ENCODE measurements around the gene GGTLC2.
"Not testable (repeated sequence)": the region's sequence is repeated elsewhere in the genome, so short reads cannot be mapped to it uniquely, and the experiment has no call there.

GGTLC2 gene

GRCh38 chr22:22686202-22687115 is 42.0 kb downstream of the GGTLC2 start:
- H3K9ac ChIP-seq (ENCODE audit: low read depth, low read length); H3K4me1 ChIP-seq (ENCODE audit: insufficient read depth, low read length); H3K9me3 ChIP-seq (ENCODE audit: insufficient read depth, low read depth, low read length); H3K4me3 ChIP-seq (ENCODE audit: low read length); H3K27ac ChIP-seq (ENCODE audit: low read length); H3K36me3 ChIP-seq (ENCODE audit: insufficient read depth, low read depth, low read length): not testable (repeated sequence)
- peaks cover 89% of the 10 kb centered on the region for H3K27me3 ChIP-seq (ENCODE audit: insufficient read depth, low read length)

GRCh38 chr22:22687638-22688500 is 43.5 kb downstream of the GGTLC2 start:
- Histone ChIP-seq H3K27ac (ENCODE audit: low read length) (no peak overlapping the region), H3K36me3 (ENCODE audit: insufficient read depth, low read depth, low read length) (no peaks in the 10 kb centered on the region), H3K9me3 (ENCODE audit: insufficient read depth, low read depth, low read length) (no peaks in the 10 kb centered on the region), H3K27me3 (ENCODE audit: insufficient read depth, low read length) (peaks cover 89% of the 10 kb centered on the region), H3K4me1 (ENCODE audit: insufficient read depth, low read length) (no peaks in the 10 kb centered on the region), H3K9ac (ENCODE audit: low read depth, low read length) (no peak overlapping the region), H3K4me3 (ENCODE audit: low read length) (no peak overlapping the region)

GRCh38 chr22:22689621-22690345 is 45.4 kb downstream of the GGTLC2 start:
- no peak overlapping the region for H3K27ac ChIP-seq (ENCODE audit: low read length)
- H3K9ac ChIP-seq (ENCODE audit: low read depth, low read length), result no peak overlapping the region
- H3K4me3 ChIP-seq (ENCODE audit: low read length), result no peak overlapping the region
- no peaks in the 10 kb centered on the region for H3K36me3 ChIP-seq (ENCODE audit: insufficient read depth, low read depth, low read length)
- H3K9me3 ChIP-seq (ENCODE audit: insufficient read depth, low read depth, low read length), result no peaks in the 10 kb centered on the region
- peaks cover 89% of the 10 kb centered on the region for H3K27me3 ChIP-seq (ENCODE audit: insufficient read depth, low read length)
- no peaks in the 10 kb centered on the region for H3K4me1 ChIP-seq (ENCODE audit: insufficient read depth, low read length)

DNA sequence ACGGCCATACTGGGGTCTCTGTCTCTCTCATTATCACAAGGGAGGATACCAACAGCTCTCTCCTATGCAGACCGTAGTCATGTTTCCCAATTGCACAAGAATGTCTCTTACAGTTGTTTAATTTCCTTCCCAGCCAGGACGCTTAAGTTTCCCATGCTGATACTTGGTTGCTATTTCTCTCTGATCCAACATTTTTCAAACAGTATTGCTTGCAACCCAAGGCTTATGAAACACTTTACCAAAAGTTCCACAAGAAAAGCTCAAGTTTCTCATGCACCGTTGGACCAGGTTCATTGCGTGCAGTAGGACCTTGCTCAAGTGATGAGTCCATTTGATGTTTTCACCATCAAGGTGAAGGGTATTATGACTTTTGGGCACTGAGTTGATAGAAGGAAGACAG is 46.6 kb downstream of the GGTLC2 start:
- Histone ChIP-seq H3K9ac (ENCODE audit: low read depth, low read length) (no peak overlapping the region), H3K9me3 (ENCODE audit: insufficient read depth, low read depth, low read length) (no peaks in the 10 kb centered on the region), H3K27ac (ENCODE audit: low read length) (no peak overlapping the region), H3K4me3 (ENCODE audit: low read length) (no peak overlapping the region), H3K4me1 (ENCODE audit: insufficient read depth, low read length) (no peaks in the 10 kb centered on the region), H3K27me3 (ENCODE audit: insufficient read depth, low read length) (peaks cover 93% of the 10 kb centered on the region), H3K36me3 (ENCODE audit: insufficient read depth, low read depth, low read length) (no peaks in the 10 kb centered on the region)

- Histone ChIP-seq H3K27ac (ENCODE audit: low read length) (no peak overlapping the region), H3K9ac (ENCODE audit: low read depth, low read length) (no peak overlapping the region), H3K4me1 (ENCODE audit: insufficient read depth, low read length) (no peaks in the 10 kb centered on the region), H3K9me3 (ENCODE audit: insufficient read depth, low read depth, low read length) (no peaks in the 10 kb centered on the region), H3K27me3 (ENCODE audit: insufficient read depth, low read length) (peaks cover 96% of the 10 kb centered on the region), H3K36me3 (ENCODE audit: insufficient read depth, low read depth, low read length) (no peaks in the 10 kb centered on the region), H3K4me3 (ENCODE audit: low read length) (no peak overlapping the region)
These were observed 47.6 kb downstream of the GGTLC2 start for GRCh38 chr22:22691716-22692701.

DNA sequence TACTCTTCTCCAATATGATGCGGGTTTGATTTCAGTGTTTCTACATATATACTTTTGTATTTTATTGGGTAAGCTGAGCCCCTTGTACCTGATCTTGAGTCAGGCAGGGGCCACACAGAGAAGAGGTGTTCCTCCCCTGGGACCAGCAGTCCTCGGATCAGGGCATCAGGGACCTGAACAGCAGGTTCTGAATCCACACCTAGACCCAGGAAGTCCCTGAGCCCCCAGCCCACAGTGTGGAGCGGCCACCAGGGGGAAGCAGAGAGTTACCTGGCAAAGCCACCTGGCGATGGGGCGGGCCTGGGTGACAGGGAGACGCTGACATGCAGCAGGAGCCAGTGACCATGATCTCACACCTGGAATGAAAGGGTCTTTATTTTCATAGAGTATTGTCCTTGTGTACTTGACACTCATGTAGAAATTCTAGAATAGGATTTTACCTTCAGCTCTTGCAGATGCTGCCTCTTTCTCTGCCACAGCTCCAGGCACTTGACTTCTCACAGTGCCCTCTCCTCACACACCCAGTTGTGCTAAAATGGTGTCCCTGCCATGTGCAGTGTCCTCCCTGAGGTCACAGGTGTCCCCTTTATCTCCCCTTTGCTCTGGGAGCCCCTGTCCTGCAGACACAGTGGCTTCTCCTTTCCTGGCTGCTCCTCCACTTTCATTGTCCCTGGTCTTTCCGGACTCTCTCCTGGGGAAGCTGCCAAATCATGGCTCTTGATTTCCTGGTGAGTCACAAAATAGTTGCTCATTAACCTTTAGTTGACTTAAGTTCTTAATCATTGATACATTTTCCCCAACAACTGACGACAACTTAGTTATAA is 48.5 kb downstream of the GGTLC2 start:
- H3K27me3 ChIP-seq (ENCODE audit: insufficient read depth, low read length), result peaks cover 92% of the 10 kb centered on the region
- no peak overlapping the region for H3K4me3 ChIP-seq (ENCODE audit: low read length)
- H3K9ac ChIP-seq (ENCODE audit: low read depth, low read length), result no peak overlapping the region
- no peaks in the 10 kb centered on the region for H3K9me3 ChIP-seq (ENCODE audit: insufficient read depth, low read depth, low read length)
- H3K4me1 ChIP-seq (ENCODE audit: insufficient read depth, low read length), result no peaks in the 10 kb centered on the region
- H3K27ac ChIP-seq (ENCODE audit: low read length), result no peak overlapping the region
- no peaks in the 10 kb centered on the region for H3K36me3 ChIP-seq (ENCODE audit: insufficient read depth, low read depth, low read length)

DNA sequence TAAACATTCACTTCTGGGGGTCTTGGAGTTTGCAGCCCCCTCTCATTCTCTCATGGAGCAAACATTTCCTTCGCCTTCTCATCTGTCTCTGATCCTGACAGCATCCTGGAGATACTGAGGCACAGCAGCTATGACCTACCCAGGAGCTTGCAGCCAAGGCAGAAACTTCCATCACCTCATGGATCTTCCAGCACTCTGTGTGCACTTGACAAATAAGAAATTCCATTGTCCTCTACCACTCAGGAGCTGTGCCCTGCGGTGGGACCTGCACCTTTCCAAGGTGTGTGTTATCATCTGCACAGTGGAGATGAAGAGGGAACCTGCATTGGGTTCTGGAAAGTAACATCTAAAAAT is 49.1 kb downstream of the GGTLC2 start:
- no peaks in the 10 kb centered on the region for H3K36me3 ChIP-seq (ENCODE audit: insufficient read depth, low read depth, low read length)
- no peaks in the 10 kb centered on the region for H3K4me1 ChIP-seq (ENCODE audit: insufficient read depth, low read length)
- no peaks in the 10 kb centered on the region for H3K9me3 ChIP-seq (ENCODE audit: insufficient read depth, low read depth, low read length)
- H3K9ac ChIP-seq (ENCODE audit: low read depth, low read length), result no peak overlapping the region
- H3K27ac ChIP-seq (ENCODE audit: low read length), result no peak overlapping the region
- no peak overlapping the region for H3K4me3 ChIP-seq (ENCODE audit: low read length)
- peaks cover 92% of the 10 kb centered on the region for H3K27me3 ChIP-seq (ENCODE audit: insufficient read depth, low read length)

- no peaks in the 10 kb centered on the region for H3K4me1 ChIP-seq (ENCODE audit: insufficient read depth, low read length)
These were observed 49.7 kb downstream of the GGTLC2 start for GRCh38 chr22:22694106-22694505.

DNA sequence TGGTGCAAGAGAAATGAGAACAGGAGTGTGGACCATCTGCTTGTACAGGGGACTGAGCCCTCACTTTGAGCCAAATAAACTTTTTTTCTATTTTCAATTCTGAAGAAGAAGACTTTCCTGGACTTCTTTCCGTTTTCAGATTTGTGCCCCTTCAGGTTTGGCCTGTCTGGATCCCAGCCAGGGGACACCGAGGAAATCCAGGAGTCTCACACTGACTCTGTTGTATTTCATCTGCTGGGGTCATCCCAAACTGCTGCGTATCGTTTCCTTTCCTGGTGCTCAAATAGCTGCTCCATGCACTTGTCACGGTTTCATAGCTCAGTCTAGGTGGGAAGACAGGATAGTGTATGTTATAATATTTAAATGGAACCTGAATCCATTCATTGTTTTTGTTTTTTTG is 51.7 kb downstream of the GGTLC2 start:
- Histone ChIP-seq H3K36me3 (ENCODE audit: insufficient read depth, low read depth, low read length) (no peaks in the 10 kb centered on the region), H3K9me3 (ENCODE audit: insufficient read depth, low read depth, low read length) (no peaks in the 10 kb centered on the region), H3K9ac (ENCODE audit: low read depth, low read length) (no peak overlapping the region), H3K4me1 (ENCODE audit: insufficient read depth, low read length) (no peaks in the 10 kb centered on the region), H3K4me3 (ENCODE audit: low read length) (no peak overlapping the region), H3K27ac (ENCODE audit: low read length) (no peak overlapping the region), H3K27me3 (ENCODE audit: insufficient read depth, low read length) (peaks cover 90% of the 10 kb centered on the region)

More at GRCh38 chr22:22694106-22694505, 49.7 kb downstream of the GGTLC2 start:
- H3K27me3 ChIP-seq (ENCODE audit: insufficient read depth, low read length), result peaks cover 92% of the 10 kb centered on the region
- no peaks in the 10 kb centered on the region for H3K36me3 ChIP-seq (ENCODE audit: insufficient read depth, low read depth, low read length)
- no peak overlapping the region for H3K4me3 ChIP-seq (ENCODE audit: low read length)
- no peaks in the 10 kb centered on the region for H3K9me3 ChIP-seq (ENCODE audit: insufficient read depth, low read depth, low read length)
- no peak overlapping the region for H3K27ac ChIP-seq (ENCODE audit: low read length)
- H3K9ac ChIP-seq (ENCODE audit: low read depth, low read length), result no peak overlapping the region

Measured in iPS-20b (cell line).